OCI-LY3 (cell line): ENCODE results near the gene TRABD2B.

Experiments
- EZH2phosphoT487 ChIP-seq: fragments of 200-600 bp; shearing (Covaris generic); IDR thresholded peaks from 2 replicates; pipeline ENCODE4 v1.6.1; 2018; ENCODE audit warnings: antibody characterized with exemption, mixed run types, low read depth
- TF ChIP-seq, protein P1 (sequence below): fragments of 200-600, 300-600 bp; sonication (generic); IDR thresholded peaks from 2 replicates; pipeline ENCODE4 v1.5.1; 2014; ENCODE audit warnings: antibody characterized with exemption, low read length, low read depth

DNA sequence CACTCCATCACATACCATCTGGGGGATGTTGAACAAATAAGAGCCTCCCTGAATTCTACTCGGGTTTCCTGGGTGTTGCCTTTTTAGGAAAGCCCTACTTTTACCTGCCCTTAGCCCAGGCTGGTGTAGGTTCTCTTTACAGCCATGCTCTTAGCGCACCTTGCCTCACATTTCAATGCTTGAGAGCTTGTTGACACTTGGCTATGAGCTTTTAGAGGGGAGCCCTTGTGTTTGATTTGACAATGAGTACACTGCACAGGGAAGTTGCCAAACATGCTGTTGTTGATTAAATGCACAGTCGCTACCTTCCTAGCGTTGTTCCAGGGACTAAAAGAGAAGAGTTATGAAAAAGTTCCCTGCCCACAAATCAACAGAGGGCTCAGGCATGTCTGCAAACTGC lies 103.8 kb downstream of the TRABD2B start:
- TF ChIP-seq, protein P1, sequence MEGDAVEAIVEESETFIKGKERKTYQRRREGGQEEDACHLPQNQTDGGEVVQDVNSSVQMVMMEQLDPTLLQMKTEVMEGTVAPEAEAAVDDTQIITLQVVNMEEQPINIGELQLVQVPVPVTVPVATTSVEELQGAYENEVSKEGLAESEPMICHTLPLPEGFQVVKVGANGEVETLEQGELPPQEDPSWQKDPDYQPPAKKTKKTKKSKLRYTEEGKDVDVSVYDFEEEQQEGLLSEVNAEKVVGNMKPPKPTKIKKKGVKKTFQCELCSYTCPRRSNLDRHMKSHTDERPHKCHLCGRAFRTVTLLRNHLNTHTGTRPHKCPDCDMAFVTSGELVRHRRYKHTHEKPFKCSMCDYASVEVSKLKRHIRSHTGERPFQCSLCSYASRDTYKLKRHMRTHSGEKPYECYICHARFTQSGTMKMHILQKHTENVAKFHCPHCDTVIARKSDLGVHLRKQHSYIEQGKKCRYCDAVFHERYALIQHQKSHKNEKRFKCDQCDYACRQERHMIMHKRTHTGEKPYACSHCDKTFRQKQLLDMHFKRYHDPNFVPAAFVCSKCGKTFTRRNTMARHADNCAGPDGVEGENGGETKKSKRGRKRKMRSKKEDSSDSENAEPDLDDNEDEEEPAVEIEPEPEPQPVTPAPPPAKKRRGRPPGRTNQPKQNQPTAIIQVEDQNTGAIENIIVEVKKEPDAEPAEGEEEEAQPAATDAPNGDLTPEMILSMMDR: no peak
- no peak for TF ChIP-seq EZH2phosphoT487
